ENCODE data around the gene AP3B1.
"Not testable (repeated sequence)": the region's sequence is repeated elsewhere in the genome, so short reads cannot be mapped to it uniquely, and the experiment has no call there.

AP3B1 gene

GRCh38 chr5:78236046-78236445, 58.5 kb downstream of the AP3B1 start:
- no peak for DNase-seq

- DNase-seq: no peak
Measured at GRCh38 chr5:78235289-78235688, 59.2 kb downstream of the AP3B1 start.

GRCh38 chr5:78234804-78235203, 59.7 kb downstream of the AP3B1 start:
- DNase-seq: no peak

- no peak for DNase-seq
Measured at GRCh38 chr5:78232163-78232562, 62.3 kb downstream of the AP3B1 start.

- DNase-seq: no peak
Measured at GRCh38 chr5:78224358-78224757, 70.1 kb downstream of the AP3B1 start.

- no peak for DNase-seq
Measured at GRCh38 chr5:78221964-78222451, 72.5 kb downstream of the AP3B1 start.

- no peak for DNase-seq
Measured at GRCh38 chr5:78221467-78221866, 73.0 kb downstream of the AP3B1 start.

GRCh38 chr5:78215972-78216371, 78.5 kb downstream of the AP3B1 start:
- DNase-seq: no peak

- no peak for DNase-seq
Measured at GRCh38 chr5:78215565-78215964, 78.9 kb downstream of the AP3B1 start.

GRCh38 chr5:78213799-78214198, 80.7 kb downstream of the AP3B1 start:
- no peak for DNase-seq

- DNase-seq: no peak
Measured at GRCh38 chr5:78211052-78211451, 83.4 kb downstream of the AP3B1 start.

GRCh38 chr5:78204241-78204640, 90.3 kb downstream of the AP3B1 start:
- no peak for DNase-seq

- no peak for DNase-seq
Measured at GRCh38 chr5:78203815-78204214, 90.7 kb downstream of the AP3B1 start.

GRCh38 chr5:78190402-78190801, 104.1 kb downstream of the AP3B1 start:
- no peak for DNase-seq

GRCh38 chr5:78188681-78189080, 105.8 kb downstream of the AP3B1 start:
- DNase-seq: not testable (repeated sequence)

- no peak for DNase-seq
Measured at GRCh38 chr5:78187172-78187571, 107.3 kb downstream of the AP3B1 start.

- peak; percentile 20 to 26 for DNase-seq
Measured at GRCh38 chr5:78182838-78183237, 111.7 kb downstream of the AP3B1 start.

GRCh38 chr5:78178356-78178755, 116.1 kb downstream of the AP3B1 start:
- DNase-seq: no peak

- not testable (repeated sequence) for DNase-seq
Measured at GRCh38 chr5:78170335-78170734, 124.2 kb downstream of the AP3B1 start.

GRCh38 chr5:78162253-78162862, 132.1 kb downstream of the AP3B1 start:
- no peak for DNase-seq

GRCh38 chr5:78157001-78157400, 137.5 kb downstream of the AP3B1 start:
- no peak for DNase-seq

- no peak for DNase-seq
Measured at GRCh38 chr5:78151594-78152271, 142.8 kb downstream of the AP3B1 start.

- DNase-seq: no peak
Measured at GRCh38 chr5:78137290-78137689, 157.2 kb downstream of the AP3B1 start.

GRCh38 chr5:78133423-78133822, 161.1 kb downstream of the AP3B1 start:
- no peak for DNase-seq

GRCh38 chr5:78132507-78132906, 162.0 kb downstream of the AP3B1 start:
- DNase-seq: no peak

Measured in activated T-cell treated with anti-CD3 and anti-CD28 coated beads, Interleukin-2, amount 50 U/mL, for 48 hours (primary cell).